HG03520 (cell line): Measurements from ENCODE around the gene PTPN7.

Experiments
- ATAC-seq: cut with Tn5 transposase; IDR thresholded peaks from one replicate; pipeline ENCODE4 v1.9.1; 2021; ENCODE audit warnings: mild to moderate bottlenecking, moderate library complexity; ENCODE audit not compliant: unreplicated experiment

PTPN7 gene

GRCh38 chr1:202110977-202111376, 49.4 kb downstream of the PTPN7 start:
- no peak for ATAC-seq

GRCh38 chr1:202107801-202108731, 52.3 kb downstream of the PTPN7 start:
- ATAC-seq, result no peak

DNA sequence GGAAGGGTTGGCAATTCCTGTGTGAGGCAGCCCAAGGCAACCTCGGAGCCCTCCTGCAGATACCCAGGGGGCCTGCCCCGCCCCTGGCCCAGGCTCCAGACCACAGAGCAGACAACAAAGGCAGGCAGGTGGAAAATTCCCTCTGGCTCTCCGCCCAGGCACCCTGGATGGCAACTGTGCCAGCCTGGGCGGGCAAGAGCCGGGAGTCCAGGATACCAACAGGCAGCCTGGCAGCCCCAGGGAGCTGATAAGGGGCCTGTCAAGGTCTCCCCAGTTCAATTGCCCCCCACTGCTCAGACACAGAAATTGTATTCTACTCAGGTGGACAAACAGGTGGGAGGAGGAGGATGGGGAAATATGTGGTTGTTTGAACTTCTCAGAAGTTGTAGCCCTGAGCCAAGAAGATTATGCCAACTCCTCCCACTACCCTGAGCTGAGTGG, 53.1 kb downstream of the PTPN7 start:
- no peak for ATAC-seq

GRCh38 chr1:202106340-202107254, 53.8 kb downstream of the PTPN7 start:
- ATAC-seq, result no peak

GRCh38 chr1:202105571-202106339, 54.6 kb downstream of the PTPN7 start:
- no peak for ATAC-seq

- no peak for ATAC-seq
Measured at GRCh38 chr1:202104073-202104472, 56.3 kb downstream of the PTPN7 start.

GRCh38 chr1:202101184-202101583, 59.2 kb downstream of the PTPN7 start:
- no peak for ATAC-seq
